NB4 (cell line): Measurements from ENCODE around the gene DUOX2.
"Not testable (repeated sequence)": the region's sequence is repeated elsewhere in the genome, so short reads cannot be mapped to it uniquely, and the experiment has no call there.

Experiments
- DNase-seq: peaks from one replicate; pipeline ENCODE4 v3.0.0; 2010; ENCODE audit warnings: low read depth
- H3K4me3 ChIP-seq: one replicate; pipeline ENCODE4 v1.5.1; 2011; ENCODE audit warnings: mild to moderate bottlenecking, low read depth, low read length, moderate library complexity
- CTCF ChIP-seq: IDR thresholded peaks from one replicate; pipeline ENCODE4 v1.5.1; 2012; ENCODE audit warnings: low read depth, low read length
- MAX ChIP-seq: IDR thresholded peaks from 2 replicates; pipeline ENCODE4 v1.6.1; 2011; ENCODE audit warnings: low read depth, low read length
- MYC ChIP-seq: IDR thresholded peaks from 2 replicates; pipeline ENCODE4 v1.6.1; 2011; ENCODE audit warnings: low read depth, low read length
- POLR2A ChIP-seq: IDR thresholded peaks from 2 replicates; pipeline ENCODE4 v1.6.1; 2011; ENCODE audit warnings: mild to moderate bottlenecking; ENCODE audit not compliant: insufficient read length; ENCODE audit errors: extremely low read depth

The DUOX2 gene

GRCh38 chr15:45050587-45050986 lies 63.4 kb downstream of the DUOX2 start:
- no peak for TF ChIP-seq POLR2A
- no peak for TF ChIP-seq MYC
- no peak for TF ChIP-seq MAX
- TF ChIP-seq CTCF: no peak
- no peak for DNase-seq
- H3K4me3 ChIP-seq: no peak overlapping the region

- peak overlapping the region; percentile 43 for H3K4me3 ChIP-seq
- peak; percentile 79 for TF ChIP-seq MYC
- peak; percentile 86 for TF ChIP-seq MAX
- TF ChIP-seq POLR2A: no peak
- no peak for TF ChIP-seq CTCF
- DNase-seq: peak; percentile 93
These were observed 65.0 kb downstream of the DUOX2 start for GRCh38 chr15:45048794-45049631.

GRCh38 chr15:45048449-45048793 lies 65.6 kb downstream of the DUOX2 start:
- peak overlapping the region; percentile 43 for H3K4me3 ChIP-seq
- DNase-seq: not testable (repeated sequence)

- DNase-seq, H3K4me3 ChIP-seq: not testable (repeated sequence)
These were observed 69.7 kb downstream of the DUOX2 start for GRCh38 chr15:45044270-45044669.

GRCh38 chr15:45042859-45043258 lies 71.1 kb downstream of the DUOX2 start:
- not testable (repeated sequence) for DNase-seq, H3K4me3 ChIP-seq
